ENCODE data around the gene GPC6.

Gene GPC6

GRCh38 chr13:93637852-93638251 is 411.2 kb downstream of the GPC6 start:
- no peak overlapping the region for H3K27ac ChIP-seq (ENCODE audit: low read length)
- no peak for TF ChIP-seq EZH2phosphoT487 (IDR thresholded peaks at IDR 0.05; ENCODE audit: low read depth)
- TF ChIP-seq CTCF (IDR thresholded peaks at IDR 0.05; ENCODE audit: low read depth, low read length), result no peak

DNA sequence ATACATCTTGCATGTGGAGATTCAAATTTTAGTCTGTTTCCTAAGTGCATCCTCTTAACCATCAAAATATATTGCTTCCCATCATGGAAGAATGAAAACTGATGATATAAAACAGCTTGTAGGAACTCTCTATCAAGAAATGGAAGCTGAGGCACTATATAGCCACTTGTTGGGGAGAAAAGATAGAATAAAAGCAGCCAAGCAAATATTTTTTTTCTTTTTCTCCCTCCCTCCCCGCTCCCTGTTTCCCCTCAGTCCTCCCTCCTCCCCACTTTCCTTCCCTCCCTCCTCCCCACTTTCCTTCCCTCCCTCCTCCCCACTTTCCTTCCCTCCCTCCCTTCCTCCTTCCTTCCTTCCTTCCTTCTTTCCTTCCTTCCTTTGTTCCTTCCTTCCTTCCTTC is 413.8 kb downstream of the GPC6 start:
- no peaks in the 10 kb centered on the region for H3K79me2 ChIP-seq (ENCODE audit: low read length)
- no peak overlapping the region for H3K4me2 ChIP-seq (ENCODE audit: low read length)
- no peak overlapping the region for H2AFZ ChIP-seq (ENCODE audit: low read depth, low read length)
- TF ChIP-seq EZH2phosphoT487 (IDR thresholded peaks at IDR 0.05; ENCODE audit: low read depth) (no peak), CTCF (IDR thresholded peaks at IDR 0.05; ENCODE audit: low read depth, low read length) (no peak)
- H3K4me1 ChIP-seq (ENCODE audit: low read length), result no peaks in the 10 kb centered on the region
- H3K36me3 ChIP-seq (replicated peaks; ENCODE audit: low read depth, low read length), result no peaks in the 10 kb centered on the region
- H3K9ac ChIP-seq (ENCODE audit: low read length), result no peak overlapping the region
- H3K27ac ChIP-seq (ENCODE audit: low read length), result no peak overlapping the region
- H3K27me3 ChIP-seq (ENCODE audit: low read depth, low read length), result no peaks in the 10 kb centered on the region
- no peaks in the 10 kb centered on the region for H3K9me3 ChIP-seq (ENCODE audit: insufficient read depth, low read length)
- H3K4me3 ChIP-seq (ENCODE audit: low read length), result no peak overlapping the region
- no peaks in the 10 kb centered on the region for H4K20me1 ChIP-seq (ENCODE audit: insufficient read depth, low read length)

More at GRCh38 chr13:93637852-93638251, 411.2 kb downstream of the GPC6 start:
- Histone ChIP-seq H3K9ac (ENCODE audit: low read length) (no peak overlapping the region), H2AFZ (ENCODE audit: low read depth, low read length) (no peak overlapping the region), H3K4me3 (ENCODE audit: low read length) (no peak overlapping the region), H3K9me3 (ENCODE audit: insufficient read depth, low read length) (no peaks in the 10 kb centered on the region), H3K79me2 (ENCODE audit: low read length) (no peaks in the 10 kb centered on the region), H3K4me1 (ENCODE audit: low read length) (no peaks in the 10 kb centered on the region), H4K20me1 (ENCODE audit: insufficient read depth, low read length) (no peaks in the 10 kb centered on the region), H3K27me3 (ENCODE audit: low read depth, low read length) (no peaks in the 10 kb centered on the region), H3K36me3 (replicated peaks; ENCODE audit: low read depth, low read length) (no peaks in the 10 kb centered on the region), H3K4me2 (ENCODE audit: low read length) (no peak overlapping the region)

DNA sequence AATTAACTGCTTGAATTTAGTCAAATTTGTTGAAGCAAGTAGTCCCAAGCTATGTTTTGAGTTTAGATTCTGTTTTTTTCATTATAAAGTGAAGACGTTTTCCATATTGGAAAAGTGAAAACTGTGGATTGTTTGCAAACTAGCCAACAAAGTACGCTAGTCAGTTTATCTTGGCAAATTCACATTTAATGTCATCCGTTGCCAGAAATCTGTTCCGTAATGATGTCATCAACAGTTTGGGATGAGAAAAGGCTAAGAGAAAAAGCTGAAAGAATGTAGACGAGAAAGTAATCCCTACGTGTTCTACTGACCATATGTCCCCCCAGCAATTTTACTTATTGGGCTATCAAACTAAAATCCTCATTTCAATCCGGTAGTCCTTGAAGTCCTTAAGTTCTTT is 419.6 kb downstream of the GPC6 start:
- Histone ChIP-seq H3K4me3 (ENCODE audit: low read length) (no peak overlapping the region), H3K79me2 (ENCODE audit: low read length) (no peaks in the 10 kb centered on the region), H2AFZ (ENCODE audit: low read depth, low read length) (no peak overlapping the region), H4K20me1 (ENCODE audit: insufficient read depth, low read length) (no peaks in the 10 kb centered on the region), H3K27ac (ENCODE audit: low read length) (no peak overlapping the region), H3K36me3 (replicated peaks; ENCODE audit: low read depth, low read length) (no peaks in the 10 kb centered on the region), H3K4me1 (ENCODE audit: low read length) (no peaks in the 10 kb centered on the region), H3K4me2 (ENCODE audit: low read length) (no peak overlapping the region), H3K27me3 (ENCODE audit: low read depth, low read length) (no peaks in the 10 kb centered on the region), H3K9ac (ENCODE audit: low read length) (no peak overlapping the region), H3K9me3 (ENCODE audit: insufficient read depth, low read length) (no peaks in the 10 kb centered on the region)
- TF ChIP-seq CTCF (IDR thresholded peaks at IDR 0.05; ENCODE audit: low read depth, low read length) (no peak), EZH2phosphoT487 (IDR thresholded peaks at IDR 0.05; ENCODE audit: low read depth) (no peak)

DNA sequence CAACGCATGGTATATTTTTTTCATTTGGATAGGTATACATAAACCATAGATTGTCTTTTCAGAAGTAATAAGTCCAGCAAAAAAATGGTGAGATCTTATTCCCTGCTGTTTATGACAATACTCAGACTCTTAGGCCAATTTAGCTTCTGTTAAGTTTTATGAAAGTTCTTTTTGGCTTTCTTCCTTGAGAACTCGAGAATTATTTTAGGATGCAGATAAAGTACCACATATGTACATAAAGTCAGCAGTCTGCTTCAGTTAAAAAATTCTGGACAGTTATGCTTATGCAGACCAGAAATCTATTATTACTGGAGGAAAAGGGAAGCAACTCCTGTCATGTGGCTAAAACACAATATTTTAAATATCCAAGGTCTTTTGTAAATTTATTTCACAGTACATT is 422.9 kb downstream of the GPC6 start:
- TF ChIP-seq EZH2phosphoT487 (IDR thresholded peaks at IDR 0.05; ENCODE audit: low read depth) (no peak), CTCF (IDR thresholded peaks at IDR 0.05; ENCODE audit: low read depth, low read length) (no peak)
- Histone ChIP-seq H3K4me2 (ENCODE audit: low read length) (no peak overlapping the region), H3K4me1 (ENCODE audit: low read length) (no peaks in the 10 kb centered on the region), H4K20me1 (ENCODE audit: insufficient read depth, low read length) (no peaks in the 10 kb centered on the region), H3K36me3 (replicated peaks; ENCODE audit: low read depth, low read length) (no peaks in the 10 kb centered on the region), H2AFZ (ENCODE audit: low read depth, low read length) (no peak overlapping the region), H3K9ac (ENCODE audit: low read length) (no peak overlapping the region), H3K27ac (ENCODE audit: low read length) (no peak overlapping the region), H3K27me3 (ENCODE audit: low read depth, low read length) (no peaks in the 10 kb centered on the region), H3K9me3 (ENCODE audit: insufficient read depth, low read length) (no peaks in the 10 kb centered on the region), H3K4me3 (ENCODE audit: low read length) (no peak overlapping the region), H3K79me2 (ENCODE audit: low read length) (no peaks in the 10 kb centered on the region)
